K562 (cell line): ENCODE results near the gene MYO10. TPM values are rescaled to one million over a fixed set of nuclear protein-coding genes. Genes with fewer than 3 reads are reported as not detected.

Experiments used
- ATAC-seq: fragments of 200-7000 bp; cut with Tn5 transposase; 3 replicates; pipeline ENCODE4 v1.9.1; 2020; ENCODE audit warnings: moderate library complexity
- BruUV-seq: library from RNA; stranded (reverse); fragments of 400-500 nt; replicated peaks from 2 replicates; lab custom pipeline; 2021; lab: Mats Ljungman, UMichigan
- CTCF ChIA-PET: fragments of 300-600 bp; formaldehyde crosslinking; extraction: SDS; loops from one replicate; lab custom pipeline; 2021; ENCODE audit warnings: low intra/inter-chr PET ratio; lab: Yijun Ruan, JAX
- POLR2A ChIA-PET: fragments of 300-600, 350-650 bp; sonication (Branson Sonifier 250); formaldehyde crosslinking; extraction: SDS; loops from one replicate; lab custom pipeline; 2021; ENCODE audit warnings: antibody characterized with exemption, inconsistent platforms; lab: Yijun Ruan, JAX
- DNase-seq, 4 experiments: peaks; one replicate each; pipeline versions ENCODE4 v3.0.0 to v3.0.0-alpha.2; 2011 to 2018; ENCODE audit warnings: low spot score in 3 of 4, mixed read lengths in 3 of 4; ENCODE audit errors: extremely low read depth in 1 of 4
- FAIRE-seq: peaks from 2 replicates; lab custom pipeline; 2011; peaks lifted over from hg19 to GRCh38; lab: Jason Lieb, UNC
- H2AFZ ChIP-seq: 2 replicates; pipeline ENCODE4 v1.6.0; 2011; ENCODE audit warnings: low read depth, low read length, control low read depth, inconsistent platforms
- H3K27ac ChIP-seq: fragments of 200-600 bp; 3 replicates; pipeline ENCODE4 v1.8.0; 2011; ENCODE audit warnings: low read depth, mild to moderate bottlenecking, control low read depth, inconsistent platforms, low read length, moderate library complexity, mixed read lengths; ENCODE audit errors: extremely low read depth
- H3K27me3 ChIP-seq, 2 experiments: fragments of 300-600 bp in 1 of 2; 2 replicates in 1 of 2; 3 replicates in 1 of 2; pipeline versions ENCODE4 v1.6.0 to v1.8.0; 2011; ENCODE audit warnings: inconsistent platforms in 2 of 2, low read length in 2 of 2, mild to moderate bottlenecking in 1 of 2, mixed read lengths in 1 of 2, moderate library complexity in 1 of 2; ENCODE audit not compliant: control insufficient read depth in 2 of 2, insufficient read depth in 2 of 2
- H3K36me3 ChIP-seq: fragments of 300-600 bp; 3 replicates; pipeline ENCODE4 v1.8.0; 2011; ENCODE audit warnings: mild to moderate bottlenecking, low read length, inconsistent platforms; ENCODE audit not compliant: control insufficient read depth, insufficient read depth
- H3K4me1 ChIP-seq, 2 experiments: fragments of 200-600 bp in 1 of 2; replicated peaks in 1 of 2; 2 replicates in 1 of 2; 3 replicates in 1 of 2; pipeline versions ENCODE4 v1.5.1 to v1.8.0; 2011; ENCODE audit warnings: inconsistent platforms in 2 of 2, low read length in 2 of 2, mild to moderate bottlenecking in 1 of 2, mixed read lengths in 1 of 2, moderate library complexity in 1 of 2; ENCODE audit not compliant: control insufficient read depth in 2 of 2, insufficient read depth in 2 of 2
- H3K4me2 ChIP-seq: 2 replicates; pipeline ENCODE4 v1.6.1; 2011; ENCODE audit warnings: low read length, control low read depth, inconsistent platforms, mixed read lengths; ENCODE audit not compliant: insufficient read depth
- H3K4me3 ChIP-seq: fragments of 200-600 bp; sonication (generic), shearing (Covaris generic); 2 replicates; pipeline ENCODE4 v1.5.1; 2016; ENCODE audit warnings: control low read depth, inconsistent platforms
- H3K79me2 ChIP-seq: fragments of 200-600 bp; 3 replicates; pipeline ENCODE4 v1.8.0; 2011; ENCODE audit warnings: low read length, inconsistent platforms; ENCODE audit not compliant: control insufficient read depth, insufficient read depth
- H3K9ac ChIP-seq, 2 experiments: 2 replicates each; pipeline versions ENCODE4 v1.6.0 to v1.6.1; 2011; ENCODE audit warnings: low read depth in 2 of 2, low read length in 2 of 2, control low read depth in 1 of 2, inconsistent platforms in 1 of 2, mild to moderate bottlenecking in 1 of 2, mixed read lengths in 1 of 2; ENCODE audit not compliant: insufficient read depth in 1 of 2
- H3K9me1 ChIP-seq: one replicate; pipeline ENCODE4 v1.6.0; 2011; ENCODE audit warnings: inconsistent platforms, mild to moderate bottlenecking, low read length, moderate library complexity; ENCODE audit not compliant: control insufficient read depth, insufficient read depth
- H3K9me3 ChIP-seq: replicated peaks from 2 replicates; pipeline ENCODE4 v1.5.1; 2011; ENCODE audit warnings: low read depth, low read length, inconsistent platforms; ENCODE audit not compliant: control insufficient read depth, insufficient read depth
- H4K20me1 ChIP-seq: replicated peaks from 2 replicates; pipeline ENCODE4 v1.6.1; 2011; ENCODE audit warnings: low read length, inconsistent platforms, mixed read lengths; ENCODE audit not compliant: control insufficient read depth, insufficient read depth
- CTBP1 ChIP-seq: fragments of 450-650 bp; IDR thresholded peaks from 2 replicates; pipeline ENCODE4 v1.6.1; 2016; ENCODE audit warnings: borderline replicate concordance
- JUND ChIP-seq, 2 experiments: IDR thresholded peaks; 2 replicates in 1 of 2; 3 replicates in 1 of 2; pipeline ENCODE4 v1.6.1; 2011; ENCODE audit warnings: borderline replicate concordance in 2 of 2, low read depth in 2 of 2, low read length in 2 of 2, improper control_type of control experiment in 1 of 2, missing biosample characterization in 1 of 2, missing genetic modification characterization in 1 of 2, missing genetic modification reagents in 1 of 2
- NFYB ChIP-seq: IDR thresholded peaks from 2 replicates; pipeline ENCODE4 v1.6.1; 2011; ENCODE audit warnings: mild to moderate bottlenecking, moderate library complexity; ENCODE audit not compliant: insufficient read length; ENCODE audit errors: extremely low read depth
- SPI1 ChIP-seq: IDR thresholded peaks from 2 replicates; pipeline ENCODE4 v1.6.1; 2011; ENCODE audit warnings: low read depth, low read length, control low read depth, borderline replicate concordance
- WGBS: fragments of 100-300 bp; shearing (Covaris generic); methylation state at CpG from one replicate; pipeline ENCODE4 v1.1.6; 2016; ENCODE audit warnings: low coverage, mixed read lengths; ENCODE audit not compliant: insufficient coverage; ENCODE audit errors: missing lambda C conversion rate; 5-methylcytosine and 5-hydroxymethylcytosine counted together
- in situ Hi-C: fragments of 300-500 bp; cut with MboI; formaldehyde crosslinking; loops from 4 replicates; pipeline ENCODE4 v1.15.0; 2018; ENCODE audit warnings: inconsistent platforms, mixed read lengths
- intact Hi-C: fragments of 100-400 bp; cut with micrococcal nuclease; formaldehyde crosslinking; loops from 2 replicates; pipeline ENCODE4 v1.14.2; 2022
- polyA plus RNA-seq, 8 experiments: library from polyadenylated mRNA; depleted of rRNA in 4 of 8; stranded (reverse) in 5 of 8; unstranded in 3 of 8; fragments of >200 nt; fragmentation: Nextera tagmentation in 2 of 8; fragmentation: Illumina TruSeq in 1 of 8; extraction: Ambion mirVana in 2 of 8; extraction: Trizol in 1 of 8; gene quantifications; 2 replicates each; pipeline versions ENCODE4 v1.2.1 to v1.2.3, GENCODE V29; 2011 to 2014; ENCODE audit warnings: inconsistent platforms in 1 of 8, missing spikeins in 1 of 8
- total RNA-seq, 7 experiments: library from RNA; depleted of rRNA in 6 of 7; stranded (reverse); fragments of >200 nt in 6 of 7; fragmentation: Illumina TruSeq in 2 of 7; extraction: Trizol in 2 of 7; gene quantifications; 2 replicates each; pipeline versions ENCODE4 v1.2.1 to v1.2.3, GENCODE V29; 2011 to 2021; ENCODE audit warnings: low replicate concordance in 1 of 7
- TF ChIP-seq, protein P1 (sequence below): IDR thresholded peaks from 2 replicates; pipeline ENCODE4 v1.6.1; 2016; ENCODE audit warnings: missing genetic modification characterization, missing compliant biosample characterization
- TF ChIP-seq, protein P2 (sequence below): fragments of 450-650 bp; formaldehyde crosslinking; IDR thresholded peaks from 2 replicates; pipeline ENCODE4 v1.4.0; 2020; ENCODE audit warnings: mild to moderate bottlenecking, mixed read lengths

MYO10 gene
- total and polyA plus RNA-seq, 9 of the 15 experiments (the other 6 are each of a cell fraction or from before 2014, with no cell fraction given), result 0.04 to 0.24 TPM; not detected in 7

DNA sequence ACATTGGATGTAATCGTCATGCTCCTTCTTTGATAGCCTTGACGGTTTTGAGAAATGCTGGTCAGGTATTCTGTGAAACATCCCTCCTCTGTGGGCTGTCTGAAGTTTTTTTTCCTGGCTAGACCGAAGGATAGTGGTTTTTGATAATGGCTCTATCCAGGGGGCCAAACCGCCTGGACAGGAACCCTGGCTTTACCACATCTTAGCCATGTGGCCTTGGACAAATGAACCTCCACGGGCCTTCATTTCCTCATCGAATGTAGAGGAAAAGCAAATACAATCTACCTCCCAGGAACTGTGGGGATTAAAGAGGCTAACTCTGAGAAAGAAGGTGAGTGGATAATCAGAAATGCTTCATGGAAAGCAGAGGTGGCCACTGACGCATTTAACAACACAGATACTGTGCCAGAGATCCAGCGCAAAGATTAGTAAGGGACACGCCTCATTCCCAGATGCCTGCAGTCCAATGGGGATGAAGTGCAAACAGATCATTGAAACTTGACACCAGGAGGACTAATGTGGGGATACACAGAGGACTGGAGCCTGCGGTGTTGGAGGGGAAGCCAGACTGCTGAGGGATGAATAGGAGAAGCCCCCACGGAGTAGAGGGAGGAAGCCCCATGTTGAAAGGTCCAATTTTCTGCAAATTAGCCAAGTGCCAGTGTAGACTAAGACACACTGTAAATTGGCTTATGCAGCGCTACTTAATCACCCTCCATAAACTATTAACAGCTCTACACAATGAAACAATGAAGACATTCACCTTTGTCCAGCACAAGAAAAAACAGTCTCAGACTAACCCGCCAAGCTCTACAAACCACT lies 41.6 kb downstream of the MYO10 start:
- no TSS peak for BruUV-seq
- DNase-seq (peak in 1 of 4 experiments; percentile 16), FAIRE-seq (peak; percentile 66), ATAC-seq (peak; percentile 68)
- POLR2A ChIA-PET, result no interaction called here
- Histone ChIP-seq H3K4me1 (peaks cover 0 to 7% of the 10 kb centered on the region in 2 experiments; a peak in 2 of 5 replicates), H3K4me2 (no peak overlapping the region), H3K27ac (no peak overlapping the region), H3K4me3 (no peak overlapping the region), H3K9me1 (no peaks in the 10 kb centered on the region), H2AFZ (no peak overlapping the region), H3K79me2 (no peaks in the 10 kb centered on the region), H3K27me3 (peaks cover 4 to 15% of the 10 kb centered on the region in 2 experiments; a peak in 3 of 5 replicates), H3K9me3 (no peaks in the 10 kb centered on the region)
- intact Hi-C loops, result no loop called here
- under 1% methylated on average over 13 of the region's 13 CpGs for WGBS
- TF ChIP-seq CTBP1 (peak; percentile 23; the same call in 1 of the 2 replicates), SPI1 (no peak), JUND (IDR thresholded peaks at IDR 0.05; ENCODE audit: borderline replicate concordance, low read depth, low read length) (no peak), JUND (tag; IDR thresholded peaks at IDR 0.05; ENCODE audit: borderline replicate concordance, low read depth, low read length) (peak; percentile 12; the same call in 1 of the 3 replicates), NFYB (peak; percentile 19)
- TF ChIP-seq, protein P1, sequence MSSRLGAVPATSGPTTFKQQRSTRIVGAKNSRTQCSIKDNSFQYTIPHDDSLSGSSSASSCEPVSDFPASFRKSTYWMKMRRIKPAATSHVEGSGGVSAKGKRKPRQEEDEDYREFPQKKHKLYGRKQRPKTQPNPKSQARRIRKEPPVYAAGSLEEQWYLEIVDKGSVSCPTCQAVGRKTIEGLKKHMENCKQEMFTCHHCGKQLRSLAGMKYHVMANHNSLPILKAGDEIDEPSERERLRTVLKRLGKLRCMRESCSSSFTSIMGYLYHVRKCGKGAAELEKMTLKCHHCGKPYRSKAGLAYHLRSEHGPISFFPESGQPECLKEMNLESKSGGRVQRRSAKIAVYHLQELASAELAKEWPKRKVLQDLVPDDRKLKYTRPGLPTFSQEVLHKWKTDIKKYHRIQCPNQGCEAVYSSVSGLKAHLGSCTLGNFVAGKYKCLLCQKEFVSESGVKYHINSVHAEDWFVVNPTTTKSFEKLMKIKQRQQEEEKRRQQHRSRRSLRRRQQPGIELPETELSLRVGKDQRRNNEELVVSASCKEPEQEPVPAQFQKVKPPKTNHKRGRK (tag), result peak; percentile 68; the same call in 1 of the 2 replicates
- TF ChIP-seq, protein P2, sequence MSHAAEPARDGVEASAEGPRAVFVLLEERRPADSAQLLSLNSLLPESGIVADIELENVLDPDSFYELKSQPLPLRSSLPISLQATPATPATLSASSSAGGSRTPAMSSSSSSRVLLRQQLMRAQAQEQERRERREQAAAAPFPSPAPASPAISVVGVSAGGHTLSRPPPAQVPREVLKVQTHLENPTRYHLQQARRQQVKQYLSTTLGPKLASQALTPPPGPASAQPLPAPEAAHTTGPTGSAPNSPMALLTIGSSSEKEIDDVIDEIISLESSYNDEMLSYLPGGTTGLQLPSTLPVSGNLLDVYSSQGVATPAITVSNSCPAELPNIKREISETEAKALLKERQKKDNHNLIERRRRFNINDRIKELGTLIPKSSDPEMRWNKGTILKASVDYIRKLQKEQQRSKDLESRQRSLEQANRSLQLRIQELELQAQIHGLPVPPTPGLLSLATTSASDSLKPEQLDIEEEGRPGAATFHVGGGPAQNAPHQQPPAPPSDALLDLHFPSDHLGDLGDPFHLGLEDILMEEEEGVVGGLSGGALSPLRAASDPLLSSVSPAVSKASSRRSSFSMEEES (CRISPR knock-in tag), result no peak
- TF ChIP-seq, all 486 proteins: peak for 4
- CTCF ChIA-PET, result no interaction called here
- Histone ChIP-seq H3K36me3 (no peaks in the 10 kb centered on the region), H3K9ac (no peak overlapping the region), H4K20me1 (no peaks in the 10 kb centered on the region)
- in situ Hi-C loops, result no loop called here
